ENCODE results near the gene ARSG. TPM values are rescaled to one million over a fixed set of nuclear protein-coding genes. Genes with fewer than 3 reads are reported as not detected.

The ARSG gene
- total and polyA plus RNA-seq, 9 of the 15 experiments (the other 6 are each of a cell fraction or from before 2014, with no cell fraction given): 1.0 to 5.6 (median 1.8) TPM

GRCh38 chr17:68247445-68248198 is 43.7 kb upstream of the ARSG start, which contains the start of gene AMZ2 (continued):
- TF ChIP-seq SREBF2 (CRISPR knock-in tag; IDR thresholded peaks at IDR 0.05) (no peak), ZNF280B (CRISPR knock-in tag; IDR thresholded peaks at IDR 0.05) (no peak), TCFL5 (CRISPR knock-in tag; conservative IDR thresholded peaks at IDR 0.05) (no peak), IRF1 (CRISPR knock-in tag; IDR thresholded peaks at IDR 0.05; ENCODE audit: borderline replicate concordance) (peak; percentile 12; the same call in 1 of the 2 replicates), THRA (IDR thresholded peaks at IDR 0.05) (no peak), HIVEP1 (CRISPR knock-in tag; IDR thresholded peaks at IDR 0.05) (no peak), ZNF239 (CRISPR knock-in tag; IDR thresholded peaks at IDR 0.05) (no peak), HEY1 (CRISPR knock-in tag; IDR thresholded peaks at IDR 0.05; ENCODE audit: borderline replicate concordance) (no peak), ZNF197 (CRISPR knock-in tag; IDR thresholded peaks at IDR 0.05; ENCODE audit: low read depth) (no peak), TAL1 (IDR thresholded peaks at IDR 0.05) (no peak), THAP12 (CRISPR knock-in tag; IDR thresholded peaks at IDR 0.05) (0 out of 2 replicates have a peak, but pooled peaks have one; percentile 61), ZNF766 (CRISPR knock-in tag; conservative IDR thresholded peaks at IDR 0.05) (no peak), ZNF165 (CRISPR knock-in tag; IDR thresholded peaks at IDR 0.05; ENCODE audit: borderline replicate concordance) (no peak), CC2D1A (IDR thresholded peaks at IDR 0.05) (no peak), NRF1 (conservative IDR thresholded peaks at IDR 0.05 in 1 of 2, IDR thresholded peaks at IDR 0.05 in 1 of 2) (peak; percentile 99), RAD51 (IDR thresholded peaks at IDR 0.05; ENCODE audit: borderline replicate concordance, low read depth) (no peak), USF2 (CRISPR knock-in tag; IDR thresholded peaks at IDR 0.05) (no peak), CBFB (CRISPR knock-in tag; IDR thresholded peaks at IDR 0.05) (peak; percentile 51; the same call in 1 of the 2 replicates), SMARCA4 (IDR thresholded peaks at IDR 0.05) (no peak), ZBED1 (IDR thresholded peaks at IDR 0.05) (no peak), HNRNPLL (IDR thresholded peaks at IDR 0.05; ENCODE audit: low read depth, low read length, poor library complexity, severe bottlenecking) (peak; percentile 82), MCM3 (IDR thresholded peaks at IDR 0.05) (no peak), YBX1 (IDR thresholded peaks at IDR 0.05) (no peak), RFX7 (CRISPR knock-in tag; IDR thresholded peaks at IDR 0.05) (no peak)
